ENCODE data around the gene ZNF148.

The ZNF148 gene

DNA sequence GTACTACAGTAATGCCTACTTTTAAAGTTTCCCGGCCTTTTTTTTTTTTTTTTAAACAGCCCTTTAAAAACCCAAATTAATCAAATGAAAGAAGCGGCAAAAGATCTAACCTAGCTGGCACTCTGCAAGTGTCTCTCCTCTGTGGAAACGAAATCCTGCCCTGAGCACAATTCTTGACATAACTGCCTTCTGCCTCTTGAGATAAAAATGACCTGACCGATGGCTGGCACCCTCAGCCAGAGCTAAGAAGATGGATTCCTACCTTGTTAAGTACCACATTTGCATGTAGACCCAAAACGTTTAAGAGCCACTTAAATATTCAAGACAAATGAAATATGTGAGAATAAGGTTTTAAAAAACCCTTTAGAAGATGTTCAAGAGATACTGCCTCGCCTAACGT is 146.0 kb downstream of the ZNF148 start:
- H3K27ac ChIP-seq = no peak overlapping the region
- TF ChIP-seq, protein P1, sequence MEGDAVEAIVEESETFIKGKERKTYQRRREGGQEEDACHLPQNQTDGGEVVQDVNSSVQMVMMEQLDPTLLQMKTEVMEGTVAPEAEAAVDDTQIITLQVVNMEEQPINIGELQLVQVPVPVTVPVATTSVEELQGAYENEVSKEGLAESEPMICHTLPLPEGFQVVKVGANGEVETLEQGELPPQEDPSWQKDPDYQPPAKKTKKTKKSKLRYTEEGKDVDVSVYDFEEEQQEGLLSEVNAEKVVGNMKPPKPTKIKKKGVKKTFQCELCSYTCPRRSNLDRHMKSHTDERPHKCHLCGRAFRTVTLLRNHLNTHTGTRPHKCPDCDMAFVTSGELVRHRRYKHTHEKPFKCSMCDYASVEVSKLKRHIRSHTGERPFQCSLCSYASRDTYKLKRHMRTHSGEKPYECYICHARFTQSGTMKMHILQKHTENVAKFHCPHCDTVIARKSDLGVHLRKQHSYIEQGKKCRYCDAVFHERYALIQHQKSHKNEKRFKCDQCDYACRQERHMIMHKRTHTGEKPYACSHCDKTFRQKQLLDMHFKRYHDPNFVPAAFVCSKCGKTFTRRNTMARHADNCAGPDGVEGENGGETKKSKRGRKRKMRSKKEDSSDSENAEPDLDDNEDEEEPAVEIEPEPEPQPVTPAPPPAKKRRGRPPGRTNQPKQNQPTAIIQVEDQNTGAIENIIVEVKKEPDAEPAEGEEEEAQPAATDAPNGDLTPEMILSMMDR (IDR thresholded peaks at IDR 0.05) = no peak
- no peak for TF ChIP-seq ZFX (IDR thresholded peaks at IDR 0.05; ENCODE audit: borderline replicate concordance)

DNA sequence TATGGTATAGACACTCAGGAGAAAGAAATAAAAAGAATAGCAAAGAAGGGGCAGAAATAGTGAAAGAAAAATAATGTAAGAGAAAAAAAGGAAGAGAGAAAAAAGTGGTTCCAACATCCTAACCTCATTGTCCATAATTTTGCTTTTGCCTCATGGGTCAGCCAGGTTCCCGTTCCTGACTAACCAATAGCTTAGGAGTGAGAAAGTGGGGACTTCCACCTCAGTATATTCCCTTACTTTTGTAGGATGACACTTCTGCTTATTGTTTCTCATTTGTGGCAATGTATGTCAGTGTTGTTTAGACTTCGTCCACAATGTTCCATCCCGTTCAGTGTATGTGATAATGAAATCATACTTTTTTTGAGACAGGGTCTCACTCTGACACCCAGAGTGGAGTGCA is 153.3 kb downstream of the ZNF148 start:
- TF ChIP-seq, protein P1 (IDR thresholded peaks at IDR 0.05) = no peak
- TF ChIP-seq ZFX (IDR thresholded peaks at IDR 0.05; ENCODE audit: borderline replicate concordance) = no peak

DNA sequence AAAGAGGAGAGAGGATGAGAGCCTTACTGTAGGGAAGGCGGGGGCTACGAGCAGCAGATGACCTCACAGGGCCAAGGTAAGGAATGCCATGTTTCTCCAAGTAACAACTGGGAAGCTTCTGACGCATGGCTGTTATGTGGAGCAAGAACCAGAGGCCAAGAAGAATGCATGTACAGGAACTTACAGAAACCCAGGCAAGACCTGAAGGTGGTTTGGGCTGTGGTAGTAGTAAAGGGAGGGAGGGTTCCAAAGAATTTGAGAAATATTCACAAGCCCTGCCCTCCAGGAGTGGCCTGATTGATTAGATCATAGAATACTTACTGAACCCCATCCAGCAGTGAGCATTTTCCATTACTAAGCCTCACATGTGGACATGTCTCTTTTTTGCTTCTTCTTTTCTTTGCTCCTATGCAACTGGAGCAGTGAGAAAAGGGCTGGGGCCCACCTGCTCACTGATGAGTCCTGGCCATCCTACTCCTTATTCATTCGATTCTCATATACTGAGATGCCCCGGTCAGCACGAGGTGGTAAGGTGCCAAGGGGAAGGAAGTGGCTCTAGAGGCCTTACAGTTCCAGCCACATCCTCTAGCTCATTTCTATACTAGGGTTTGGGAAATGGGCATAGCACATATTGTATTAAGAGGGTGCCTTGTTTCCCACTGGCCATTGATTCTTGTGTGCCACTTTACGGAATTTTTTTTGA is 154.2 kb downstream of the ZNF148 start:
- no peak for TF ChIP-seq ZFX (IDR thresholded peaks at IDR 0.05; ENCODE audit: borderline replicate concordance)
- TF ChIP-seq, protein P1 (IDR thresholded peaks at IDR 0.05) = no peak
- H3K27ac ChIP-seq = no peak overlapping the region

More for the DNA sequence above, 153.3 kb downstream of the ZNF148 start:
- H3K27ac ChIP-seq = no peak overlapping the region

DNA sequence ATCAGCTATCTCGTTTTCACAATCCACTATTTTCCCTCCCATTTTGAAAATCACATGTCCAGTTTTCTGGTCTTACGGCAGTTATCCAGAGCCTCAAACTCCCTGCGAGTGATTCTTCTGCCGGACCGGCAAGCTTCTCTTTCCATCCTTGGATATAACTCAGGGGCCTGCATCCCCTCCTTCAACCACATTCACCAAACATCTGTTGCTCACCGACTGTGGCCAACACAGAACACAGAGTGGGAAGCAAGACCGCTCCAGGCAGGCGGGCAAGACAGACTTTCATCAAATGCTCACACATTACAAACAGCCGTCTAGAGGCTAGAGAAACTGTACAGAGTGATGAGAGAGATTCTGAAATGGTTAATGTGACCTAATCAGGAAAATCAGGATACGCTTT is 154.9 kb downstream of the ZNF148 start:
- H3K27ac ChIP-seq = no peak overlapping the region
- TF ChIP-seq, protein P1 (IDR thresholded peaks at IDR 0.05) = no peak
- TF ChIP-seq ZFX (IDR thresholded peaks at IDR 0.05; ENCODE audit: borderline replicate concordance) = no peak

DNA sequence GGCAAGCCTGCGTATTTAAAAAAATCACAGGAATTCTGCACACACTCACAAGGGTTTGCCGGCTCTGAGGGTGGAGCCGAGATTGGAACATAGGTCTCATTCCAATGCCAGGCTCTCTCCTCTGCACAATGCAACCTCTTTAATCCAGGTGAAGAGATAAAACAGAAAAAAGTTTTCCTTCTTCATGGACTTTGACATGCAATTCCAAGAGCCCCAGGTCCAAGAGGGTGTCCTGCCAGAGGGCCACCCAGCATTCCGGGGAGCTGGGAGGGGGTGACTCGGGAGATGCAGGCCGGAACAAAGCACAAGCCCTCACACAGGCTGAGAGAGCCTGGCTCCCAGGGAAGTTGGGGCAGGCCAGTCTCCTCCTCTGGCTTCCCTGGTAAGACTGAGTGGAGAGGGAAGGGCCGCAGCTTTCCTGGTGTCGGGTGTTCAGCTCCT is 155.8 kb downstream of the ZNF148 start:
- H3K27ac ChIP-seq = no peak overlapping the region

DNA sequence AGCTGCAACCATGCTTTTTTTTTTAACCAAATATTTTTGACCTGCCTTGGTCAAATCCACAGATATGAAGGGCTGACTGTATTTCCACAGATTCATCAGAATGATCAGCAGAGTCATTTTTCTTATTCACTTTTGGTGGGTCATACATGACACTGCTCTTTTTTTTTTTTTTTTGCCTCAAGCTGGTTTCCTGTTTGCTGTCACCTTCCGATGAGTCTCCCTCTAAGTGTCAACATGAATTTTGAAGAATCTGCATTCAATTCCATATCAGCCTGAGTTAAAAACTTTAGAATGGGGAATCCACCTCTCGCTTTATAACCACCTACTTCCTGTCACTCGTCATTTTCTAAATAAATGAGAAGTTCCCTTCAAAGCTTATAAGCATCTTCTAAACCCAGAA is 160.4 kb downstream of the ZNF148 start:
- TF ChIP-seq ZFX (IDR thresholded peaks at IDR 0.05; ENCODE audit: borderline replicate concordance) = no peak
- TF ChIP-seq, protein P1 (IDR thresholded peaks at IDR 0.05) = no peak
- H3K27ac ChIP-seq = no peak overlapping the region

More for the DNA sequence above, 155.8 kb downstream of the ZNF148 start:
- TF ChIP-seq ZFX (IDR thresholded peaks at IDR 0.05; ENCODE audit: borderline replicate concordance) = no peak
- TF ChIP-seq, protein P1 (IDR thresholded peaks at IDR 0.05) = no peak

DNA sequence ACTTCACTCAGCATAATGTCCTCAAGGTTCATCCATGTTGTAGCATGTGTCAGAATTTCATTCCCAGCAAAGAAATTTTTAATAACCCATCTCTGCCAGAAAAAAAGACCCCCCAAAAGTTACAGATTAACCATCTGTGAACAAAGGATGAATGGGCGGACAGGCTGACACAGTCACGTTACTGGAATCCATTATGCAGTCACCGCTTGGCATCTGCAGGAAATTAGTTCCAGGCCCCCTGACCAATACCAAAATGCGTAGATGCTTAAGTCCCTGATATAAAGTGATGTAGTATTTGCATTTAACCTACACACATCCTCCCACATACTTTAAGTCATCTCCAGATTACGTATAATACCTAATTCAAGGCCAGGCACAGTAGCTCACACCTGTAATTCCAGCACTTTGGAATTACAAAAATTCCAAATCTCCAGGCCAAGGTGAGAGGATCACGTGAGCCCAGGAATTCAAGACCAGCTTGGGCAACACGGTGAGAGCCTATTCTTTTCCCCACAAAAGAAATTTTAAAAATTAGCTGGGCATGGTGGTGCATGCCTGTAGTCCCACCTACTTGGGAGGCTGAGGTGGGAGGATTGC is 161.1 kb downstream of the ZNF148 start:
- no peak for TF ChIP-seq ZFX (IDR thresholded peaks at IDR 0.05; ENCODE audit: borderline replicate concordance)
- TF ChIP-seq, protein P1 (IDR thresholded peaks at IDR 0.05) = no peak
- H3K27ac ChIP-seq = no peak overlapping the region

All from 22Rv1 (cell line).